GM18873 (cell line): ENCODE results near the gene LENG8.

Experiments used
- ATAC-seq: cut with Tn5 transposase; IDR thresholded peaks from one replicate; pipeline ENCODE4 v1.9.1; 2021; ENCODE audit warnings: mild to moderate bottlenecking, moderate library complexity, moderate number of reproducible peaks; ENCODE audit not compliant: unreplicated experiment, low FRiP score

LENG8 gene

GRCh38 chr19:54421521-54421920 lies 27.5 kb upstream of the LENG8 start:
- ATAC-seq, result no peak

GRCh38 chr19:54422136-54422535 lies 26.9 kb upstream of the LENG8 start:
- ATAC-seq, result no peak

- no peak for ATAC-seq
Measured at GRCh38 chr19:54424201-54424600, 24.8 kb upstream of the LENG8 start.

GRCh38 chr19:54424660-54425381 lies 24.2 kb upstream of the LENG8 start:
- no peak for ATAC-seq

- no peak for ATAC-seq
Measured at GRCh38 chr19:54425382-54425723, 23.6 kb upstream of the LENG8 start.

GRCh38 chr19:54426291-54426931 lies 22.6 kb upstream of the LENG8 start:
- ATAC-seq, result no peak

- no peak for ATAC-seq
Measured at GRCh38 chr19:54427586-54427985, 21.4 kb upstream of the LENG8 start.

- no peak for ATAC-seq
Measured at GRCh38 chr19:54428323-54429175, 20.4 kb upstream of the LENG8 start.

GRCh38 chr19:54429176-54429495 lies 19.9 kb upstream of the LENG8 start:
- no peak for ATAC-seq

- no peak for ATAC-seq
Measured at GRCh38 chr19:54429545-54430227, 19.3 kb upstream of the LENG8 start.

GRCh38 chr19:54430306-54431254 lies 18.4 kb upstream of the LENG8 start:
- no peak for ATAC-seq

- ATAC-seq, result no peak
Measured at GRCh38 chr19:54431255-54431838, 17.7 kb upstream of the LENG8 start.

GRCh38 chr19:54432144-54432738 lies 16.8 kb upstream of the LENG8 start:
- no peak for ATAC-seq

GRCh38 chr19:54433697-54434096 lies 15.3 kb upstream of the LENG8 start:
- no peak for ATAC-seq

GRCh38 chr19:54434112-54434872 lies 14.7 kb upstream of the LENG8 start:
- ATAC-seq, result no peak

- ATAC-seq, result no peak
Measured at GRCh38 chr19:54434873-54435214, 14.2 kb upstream of the LENG8 start.

- ATAC-seq, result no peak
Measured at GRCh38 chr19:54435551-54436016, 13.4 kb upstream of the LENG8 start.

- no peak for ATAC-seq
Measured at GRCh38 chr19:54436031-54436523, 12.9 kb upstream of the LENG8 start.
